HepG2 (cell line): ENCODE data around the gene MTM1. TPM values are rescaled to one million over a fixed set of nuclear protein-coding genes. Genes with fewer than 3 reads are reported as not detected.

Source experiments
- ATAC-seq: fragments of 200-7000 bp; cut with Tn5 transposase; 3 replicates; pipeline ENCODE4 v1.9.1; 2020; ENCODE audit warnings: mild to moderate bottlenecking, moderate library complexity
- BruUV-seq: library from RNA; stranded (reverse); fragments of 400-500 nt; replicated peaks from 2 replicates; lab custom pipeline; 2021; lab: Mats Ljungman, UMichigan
- CTCF ChIA-PET: fragments of 300-600 bp; formaldehyde crosslinking; extraction: SDS; loops from one replicate; lab custom pipeline; 2021; ENCODE audit warnings: low total read pairs, inconsistent platforms, low intra/inter-chr PET ratio; lab: Yijun Ruan, JAX
- POLR2A ChIA-PET: fragments of 350-600 bp; sonication (Branson Sonifier 250); formaldehyde crosslinking; loops from one replicate; lab custom pipeline; 2020; ENCODE audit warnings: antibody characterized with exemption, inconsistent platforms; lab: Yijun Ruan, JAX
- DNase-seq: peaks from one replicate; pipeline ENCODE4 v3.0.0-alpha.2; 2015; ENCODE audit warnings: low spot score
- FAIRE-seq: peaks from 3 replicates; lab custom pipeline; 2011; peaks lifted over from hg19 to GRCh38; lab: Jason Lieb, UNC
- H2AFZ ChIP-seq: one replicate; pipeline ENCODE4 v1.6.1; 2011; ENCODE audit warnings: low read length, inconsistent platforms
- H3K27ac ChIP-seq: fragments of 300-600 bp; 3 replicates; pipeline ENCODE4 v1.8.0; 2011; ENCODE audit warnings: mixed run types, mild to moderate bottlenecking, mixed read lengths, low read length, inconsistent platforms; ENCODE audit not compliant: insufficient read depth; ENCODE audit errors: extremely low read length
- H3K27me3 ChIP-seq, 2 experiments: fragments of 200-600 bp in 1 of 2; 2 replicates in 1 of 2; 3 replicates in 1 of 2; pipeline versions ENCODE4 v1.6.0 to v1.8.0; 2011; ENCODE audit warnings: low read length in 2 of 2, mild to moderate bottlenecking in 2 of 2, moderate library complexity in 2 of 2, inconsistent platforms in 1 of 2; ENCODE audit not compliant: insufficient read depth in 2 of 2, control insufficient read depth in 1 of 2
- H3K36me3 ChIP-seq, 2 experiments: fragments of 200-600 bp in 1 of 2; replicated peaks in 1 of 2; 2 replicates in 1 of 2; 3 replicates in 1 of 2; pipeline versions ENCODE4 v1.5.1 to v1.8.0; 2011; ENCODE audit warnings: low read length in 2 of 2, inconsistent platforms in 1 of 2; ENCODE audit not compliant: insufficient read depth in 2 of 2, control insufficient read depth in 1 of 2
- H3K4me1 ChIP-seq: 2 replicates; pipeline ENCODE4 v1.5.1; 2012; ENCODE audit warnings: low read length, inconsistent platforms; ENCODE audit not compliant: insufficient read depth
- H3K4me2 ChIP-seq: 2 replicates; pipeline ENCODE4 v1.6.0; 2011; ENCODE audit warnings: low read depth, low read length, inconsistent platforms
- H3K4me3 ChIP-seq, 3 experiments: fragments of 200-600 bp in 1 of 3; sonication (generic), shearing (Covaris generic) in 1 of 3; replicated peaks in 1 of 3; 2 replicates each; pipeline ENCODE4 v1.5.1; 2011 to 2016; ENCODE audit warnings: low read length in 3 of 3, inconsistent platforms in 2 of 3, low read depth in 2 of 3, mild to moderate bottlenecking in 2 of 3, control low read depth in 1 of 3, mixed read lengths in 1 of 3; ENCODE audit not compliant: insufficient read depth in 1 of 3
- H3K79me2 ChIP-seq: one replicate; pipeline ENCODE4 v1.6.1; 2011; ENCODE audit warnings: low read length, inconsistent platforms; ENCODE audit not compliant: insufficient read depth
- H3K9ac ChIP-seq: 2 replicates; pipeline ENCODE4 v1.6.0; 2011; ENCODE audit warnings: mild to moderate bottlenecking, low read depth, low read length, inconsistent platforms; ENCODE audit not compliant: insufficient read depth
- H3K9me3 ChIP-seq: 2 replicates; pipeline ENCODE4 v1.5.1; 2012; ENCODE audit warnings: mild to moderate bottlenecking, low read length
- H4K20me1 ChIP-seq: 2 replicates; pipeline ENCODE4 v1.6.0; 2011; ENCODE audit warnings: inconsistent platforms, mild to moderate bottlenecking, low read length, moderate library complexity; ENCODE audit not compliant: insufficient read depth
- AKAP8 ChIP-seq: sonication (generic); formaldehyde crosslinking; IDR thresholded peaks from 2 replicates; pipeline ENCODE4 v1.5.1; 2020; ENCODE audit warnings: mild to moderate bottlenecking, missing genetic modification reagents
- DMAP1 ChIP-seq: IDR thresholded peaks from 2 replicates; pipeline ENCODE4 v1.6.1; 2016
- HNRNPL ChIP-seq: fragments of 200-400 bp; formaldehyde crosslinking; IDR thresholded peaks from 2 replicates; pipeline ENCODE4 v1.6.1; 2017; ENCODE audit warnings: mild to moderate bottlenecking, low read depth, low read length
- KAT7 ChIP-seq: IDR thresholded peaks from 2 replicates; pipeline ENCODE4 v1.6.1; 2018; ENCODE audit warnings: borderline replicate concordance, missing compliant biosample characterization
- PHF8 ChIP-seq: sonication (generic); formaldehyde crosslinking; IDR thresholded peaks from 2 replicates; pipeline ENCODE4 v1.5.0; 2020; ENCODE audit warnings: missing genetic modification reagents
- SOX6 ChIP-seq, 2 experiments: fragments of 450-650 bp in 1 of 2; sonication (generic) in 1 of 2; formaldehyde crosslinking in 1 of 2; IDR thresholded peaks; 2 replicates each; pipeline versions ENCODE4 v1.4.0 to v1.6.1; 2017 to 2020; ENCODE audit warnings: antibody characterized with exemption in 1 of 2, mild to moderate bottlenecking in 1 of 2, missing genetic modification reagents in 1 of 2
- ZFP1 ChIP-seq: IDR thresholded peaks from 2 replicates; pipeline ENCODE4 v1.6.1; 2016
- ZNF780A ChIP-seq: sonication (generic); formaldehyde crosslinking; IDR thresholded peaks from 2 replicates; pipeline ENCODE4 v1.8.0; 2022; ENCODE audit warnings: mild to moderate bottlenecking, missing genetic modification reagents, moderate library complexity
- ZSCAN22 ChIP-seq: sonication (generic); formaldehyde crosslinking; IDR thresholded peaks from 2 replicates; pipeline ENCODE4 v1.4.0; 2020; ENCODE audit warnings: mild to moderate bottlenecking, missing genetic modification reagents
- WGBS: methylation state at CpG from one replicate; pipeline ENCODE4 v1.1.6; 2017; ENCODE audit warnings: low lambda C conversion rate; 5-methylcytosine and 5-hydroxymethylcytosine counted together
- in situ Hi-C: cut with HindIII; loops from 2 replicates; pipeline ENCODE4 v1.10.0; 2017; ENCODE audit warnings: low pct_unique_long_range_greater_than_20kb; ENCODE audit not compliant: extremely low pct_ligation_motif_present
- intact Hi-C: fragments of 100-400 bp; cut with micrococcal nuclease; formaldehyde crosslinking; loops from one replicate; pipeline ENCODE4 v1.10.0; 2022; ENCODE audit not compliant: unreplicated experiment
- polyA plus RNA-seq, 8 experiments: library from polyadenylated mRNA; depleted of rRNA in 3 of 8; stranded (reverse) in 7 of 8; unstranded in 1 of 8; fragments of >200 nt; fragmentation: Illumina TruSeq in 4 of 8; extraction: Trizol in 4 of 8; gene quantifications; 2 replicates each; pipeline versions ENCODE4 v1.2.1 to v1.2.3, GENCODE V29; 2011 to 2016; ENCODE audit warnings: low read depth in 4 of 8, missing spikeins in 1 of 8, mixed read lengths in 1 of 8; ENCODE audit not compliant: insufficient read depth in 1 of 8
- total RNA-seq, 5 experiments: library from RNA; depleted of rRNA; stranded (reverse); fragments of >200 nt; fragmentation: Illumina TruSeq; extraction: Trizol; gene quantifications; 2 replicates each; pipeline ENCODE4 v1.2.3, GENCODE V29; 2016; ENCODE audit warnings: low read depth in 1 of 5
- TF ChIP-seq, protein P1 (sequence below): sonication (generic); formaldehyde crosslinking; IDR thresholded peaks from 2 replicates; pipeline ENCODE4 v1.5.1; 2020; ENCODE audit warnings: mild to moderate bottlenecking, missing genetic modification reagents, moderate library complexity

MTM1 gene
- total and polyA plus RNA-seq, 2 of the 13 experiments (the other 11 are each of a cell fraction or from before 2014, with no cell fraction given), result 12.0 to 15.2 TPM

DNA sequence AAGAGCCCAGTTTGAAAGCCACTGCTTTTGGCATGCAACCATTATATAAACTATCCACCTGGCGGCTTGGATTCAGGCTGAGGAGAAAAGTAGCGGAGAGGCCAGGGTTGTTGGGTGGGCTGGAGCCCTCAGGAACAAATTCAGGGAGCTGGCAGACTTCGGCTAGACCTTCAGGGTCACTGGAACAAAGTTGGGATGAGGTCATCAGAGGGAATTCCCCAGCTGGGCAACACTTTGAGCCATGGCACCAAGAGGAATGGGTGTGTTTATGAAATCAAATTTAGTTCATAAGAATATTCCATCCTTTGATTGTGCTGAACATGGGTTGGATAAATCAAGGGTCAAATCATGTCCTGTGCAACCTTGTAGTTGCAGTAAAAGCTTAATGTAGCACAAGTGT is 146.8 kb downstream of the MTM1 start:
- Histone ChIP-seq H3K9me3 (no peaks in the 10 kb centered on the region), H3K9ac (no peak overlapping the region), H3K79me2 (no peaks in the 10 kb centered on the region), H3K4me2 (no peak overlapping the region), H2AFZ (no peak overlapping the region), H3K36me3 (no peaks in the 10 kb centered on the region), H3K4me3 (no peak overlapping the region), H3K27ac (no peak overlapping the region), H3K27me3 (no peaks in the 10 kb centered on the region), H3K4me1 (no peaks in the 10 kb centered on the region), H4K20me1 (no peaks in the 10 kb centered on the region)
- DNase-seq (no peak), FAIRE-seq (no peak), ATAC-seq (no peak)
- TF ChIP-seq KAT7 (CRISPR knock-in tag), result no peak
- TF ChIP-seq ZFP1 (CRISPR knock-in tag), result no peak
- TF ChIP-seq HNRNPL, result no peak
- no peak for TF ChIP-seq SOX6 (IDR thresholded peaks at IDR 0.05)
- no peak for TF ChIP-seq SOX6 (CRISPR knock-in tag; IDR thresholded peaks at IDR 0.05)
- no peak for TF ChIP-seq PHF8 (CRISPR knock-in tag)
- TF ChIP-seq DMAP1 (CRISPR knock-in tag), result no peak
- TF ChIP-seq AKAP8 (CRISPR knock-in tag), result no peak
- no peak for TF ChIP-seq ZSCAN22
- no peak for TF ChIP-seq ZNF780A (CRISPR knock-in tag)
- TF ChIP-seq, protein P1, sequence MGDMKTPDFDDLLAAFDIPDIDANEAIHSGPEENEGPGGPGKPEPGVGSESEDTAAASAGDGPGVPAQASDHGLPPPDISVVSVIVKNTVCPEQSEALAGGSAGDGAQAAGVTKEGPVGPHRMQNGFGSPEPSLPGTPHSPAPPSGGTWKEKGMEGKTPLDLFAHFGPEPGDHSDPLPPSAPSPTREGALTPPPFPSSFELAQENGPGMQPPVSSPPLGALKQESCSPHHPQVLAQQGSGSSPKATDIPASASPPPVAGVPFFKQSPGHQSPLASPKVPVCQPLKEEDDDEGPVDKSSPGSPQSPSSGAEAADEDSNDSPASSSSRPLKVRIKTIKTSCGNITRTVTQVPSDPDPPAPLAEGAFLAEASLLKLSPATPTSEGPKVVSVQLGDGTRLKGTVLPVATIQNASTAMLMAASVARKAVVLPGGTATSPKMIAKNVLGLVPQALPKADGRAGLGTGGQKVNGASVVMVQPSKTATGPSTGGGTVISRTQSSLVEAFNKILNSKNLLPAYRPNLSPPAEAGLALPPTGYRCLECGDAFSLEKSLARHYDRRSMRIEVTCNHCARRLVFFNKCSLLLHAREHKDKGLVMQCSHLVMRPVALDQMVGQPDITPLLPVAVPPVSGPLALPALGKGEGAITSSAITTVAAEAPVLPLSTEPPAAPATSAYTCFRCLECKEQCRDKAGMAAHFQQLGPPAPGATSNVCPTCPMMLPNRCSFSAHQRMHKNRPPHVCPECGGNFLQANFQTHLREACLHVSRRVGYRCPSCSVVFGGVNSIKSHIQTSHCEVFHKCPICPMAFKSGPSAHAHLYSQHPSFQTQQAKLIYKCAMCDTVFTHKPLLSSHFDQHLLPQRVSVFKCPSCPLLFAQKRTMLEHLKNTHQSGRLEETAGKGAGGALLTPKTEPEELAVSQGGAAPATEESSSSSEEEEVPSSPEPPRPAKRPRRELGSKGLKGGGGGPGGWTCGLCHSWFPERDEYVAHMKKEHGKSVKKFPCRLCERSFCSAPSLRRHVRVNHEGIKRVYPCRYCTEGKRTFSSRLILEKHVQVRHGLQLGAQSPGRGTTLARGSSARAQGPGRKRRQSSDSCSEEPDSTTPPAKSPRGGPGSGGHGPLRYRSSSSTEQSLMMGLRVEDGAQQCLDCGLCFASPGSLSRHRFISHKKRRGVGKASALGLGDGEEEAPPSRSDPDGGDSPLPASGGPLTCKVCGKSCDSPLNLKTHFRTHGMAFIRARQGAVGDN (CRISPR knock-in tag), result no peak
- BruUV-seq, result no TSS peak
- ChIA-PET POLR2A (no interaction called here), CTCF (no interaction called here)
- in situ Hi-C loops (no loop called here), intact Hi-C loops (loop anchor here (10.0 kb wide), 1 partner anchor 170 kb away; no protein-coding TSS in a partner anchor)
- WGBS, result 80% methylated on average over 1 of the region's 3 CpGs
